Measurements from ENCODE around the gene NANOS1. TPM values are rescaled to one million over a fixed set of nuclear protein-coding genes. Genes with fewer than 3 reads are reported as not detected.

NANOS1 gene, protein sequence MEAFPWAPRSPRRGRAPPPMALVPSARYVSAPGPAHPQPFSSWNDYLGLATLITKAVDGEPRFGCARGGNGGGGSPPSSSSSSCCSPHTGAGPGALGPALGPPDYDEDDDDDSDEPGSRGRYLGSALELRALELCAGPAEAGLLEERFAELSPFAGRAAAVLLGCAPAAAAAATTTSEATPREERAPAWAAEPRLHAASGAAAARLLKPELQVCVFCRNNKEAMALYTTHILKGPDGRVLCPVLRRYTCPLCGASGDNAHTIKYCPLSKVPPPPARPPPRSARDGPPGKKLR
- 9.1 and 9.6 TPM in 2 replicates for total RNA-seq
- long read RNA-seq, result 0 reads

DNA sequence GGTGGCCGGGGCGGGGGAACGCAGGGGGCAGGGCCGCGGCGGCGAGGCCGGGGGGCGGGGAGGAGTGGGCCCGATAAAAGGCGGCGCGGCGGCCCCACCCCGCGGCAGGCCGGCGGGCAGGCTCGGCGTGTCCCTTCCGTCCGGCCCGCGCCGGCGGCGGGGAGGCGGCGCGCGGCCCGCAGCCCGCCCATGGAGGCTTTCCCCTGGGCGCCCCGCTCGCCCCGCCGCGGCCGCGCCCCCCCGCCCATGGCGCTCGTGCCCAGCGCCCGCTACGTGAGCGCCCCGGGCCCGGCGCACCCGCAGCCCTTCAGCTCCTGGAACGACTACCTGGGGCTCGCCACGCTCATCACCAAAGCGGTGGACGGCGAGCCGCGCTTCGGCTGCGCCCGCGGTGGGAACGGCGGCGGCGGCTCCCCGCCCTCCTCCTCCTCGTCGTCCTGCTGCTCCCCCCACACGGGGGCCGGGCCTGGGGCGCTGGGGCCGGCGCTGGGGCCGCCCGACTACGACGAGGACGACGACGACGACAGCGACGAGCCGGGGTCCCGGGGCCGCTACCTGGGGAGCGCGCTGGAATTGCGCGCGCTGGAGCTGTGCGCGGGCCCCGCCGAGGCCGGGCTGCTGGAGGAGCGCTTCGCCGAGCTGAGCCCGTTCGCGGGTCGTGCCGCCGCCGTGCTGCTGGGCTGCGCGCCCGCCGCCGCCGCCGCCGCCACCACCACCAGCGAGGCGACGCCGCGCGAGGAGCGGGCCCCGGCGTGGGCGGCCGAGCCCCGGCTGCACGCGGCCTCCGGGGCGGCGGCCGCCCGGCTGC lies at the start of gene NANOS1:
TSS of gene NANOS1 (plus strand) at position 102 of the 808 bp plus-strand sequence. CDS start at position 190, 88 bp downstream.
- no peaks in the 10 kb centered on the region for H3K9me3 Mint-ChIP-seq (ENCODE audit: unreplicated experiment)

GRCh38 chr10:118980135-118980865 lies 49.2 kb upstream of the NANOS1 start:
- H3K27ac Mint-ChIP-seq (ENCODE audit: unreplicated experiment), result no peak overlapping the region
- H3K27me3 Mint-ChIP-seq (ENCODE audit: unreplicated experiment), result peaks cover 4% of the 10 kb centered on the region
- no peaks in the 10 kb centered on the region for H3K4me1 Mint-ChIP-seq (ENCODE audit: unreplicated experiment)
- H3K36me3 Mint-ChIP-seq (ENCODE audit: unreplicated experiment), result no peaks in the 10 kb centered on the region
- peaks cover 9% of the 10 kb centered on the region for H3K9me3 Mint-ChIP-seq (ENCODE audit: unreplicated experiment)
- TF ChIP-seq, protein P1, sequence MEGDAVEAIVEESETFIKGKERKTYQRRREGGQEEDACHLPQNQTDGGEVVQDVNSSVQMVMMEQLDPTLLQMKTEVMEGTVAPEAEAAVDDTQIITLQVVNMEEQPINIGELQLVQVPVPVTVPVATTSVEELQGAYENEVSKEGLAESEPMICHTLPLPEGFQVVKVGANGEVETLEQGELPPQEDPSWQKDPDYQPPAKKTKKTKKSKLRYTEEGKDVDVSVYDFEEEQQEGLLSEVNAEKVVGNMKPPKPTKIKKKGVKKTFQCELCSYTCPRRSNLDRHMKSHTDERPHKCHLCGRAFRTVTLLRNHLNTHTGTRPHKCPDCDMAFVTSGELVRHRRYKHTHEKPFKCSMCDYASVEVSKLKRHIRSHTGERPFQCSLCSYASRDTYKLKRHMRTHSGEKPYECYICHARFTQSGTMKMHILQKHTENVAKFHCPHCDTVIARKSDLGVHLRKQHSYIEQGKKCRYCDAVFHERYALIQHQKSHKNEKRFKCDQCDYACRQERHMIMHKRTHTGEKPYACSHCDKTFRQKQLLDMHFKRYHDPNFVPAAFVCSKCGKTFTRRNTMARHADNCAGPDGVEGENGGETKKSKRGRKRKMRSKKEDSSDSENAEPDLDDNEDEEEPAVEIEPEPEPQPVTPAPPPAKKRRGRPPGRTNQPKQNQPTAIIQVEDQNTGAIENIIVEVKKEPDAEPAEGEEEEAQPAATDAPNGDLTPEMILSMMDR (IDR thresholded peaks at IDR 0.05), result no peak
- no peak overlapping the region for H3K4me3 Mint-ChIP-seq (ENCODE audit: unreplicated experiment)
- DNase-seq (ENCODE audit: extremely low spot score, unreplicated experiment), result no peak

More for the DNA sequence above, at the start of gene NANOS1:
- H3K27ac Mint-ChIP-seq (ENCODE audit: unreplicated experiment), result no peak within 1 kb of the TSS
- DNase-seq (ENCODE audit: extremely low spot score, unreplicated experiment), result peak; percentile 85
- no peaks in the 10 kb centered on the region for H3K27me3 Mint-ChIP-seq (ENCODE audit: unreplicated experiment)
- peak within 1 kb of the TSS; percentile 71 for H3K4me3 Mint-ChIP-seq (ENCODE audit: unreplicated experiment)
- H3K36me3 Mint-ChIP-seq (ENCODE audit: unreplicated experiment), result peaks cover 17% of the 10 kb centered on the region
- peaks cover 52% of the 10 kb centered on the region for H3K4me1 Mint-ChIP-seq (ENCODE audit: unreplicated experiment)
- TF ChIP-seq, protein P1 (IDR thresholded peaks at IDR 0.05), result no peak

GRCh38 chr10:118980870-118981269 lies 48.6 kb upstream of the NANOS1 start:
- TF ChIP-seq, protein P1 (IDR thresholded peaks at IDR 0.05), result no peak
- H3K27ac Mint-ChIP-seq (ENCODE audit: unreplicated experiment), result no peak overlapping the region
- H3K27me3 Mint-ChIP-seq (ENCODE audit: unreplicated experiment), result peaks cover 7% of the 10 kb centered on the region
- no peaks in the 10 kb centered on the region for H3K4me1 Mint-ChIP-seq (ENCODE audit: unreplicated experiment)
- H3K9me3 Mint-ChIP-seq (ENCODE audit: unreplicated experiment), result peaks cover 13% of the 10 kb centered on the region
- no peaks in the 10 kb centered on the region for H3K36me3 Mint-ChIP-seq (ENCODE audit: unreplicated experiment)
- H3K4me3 Mint-ChIP-seq (ENCODE audit: unreplicated experiment), result no peak overlapping the region
- DNase-seq (ENCODE audit: extremely low spot score, unreplicated experiment), result no peak

DNA sequence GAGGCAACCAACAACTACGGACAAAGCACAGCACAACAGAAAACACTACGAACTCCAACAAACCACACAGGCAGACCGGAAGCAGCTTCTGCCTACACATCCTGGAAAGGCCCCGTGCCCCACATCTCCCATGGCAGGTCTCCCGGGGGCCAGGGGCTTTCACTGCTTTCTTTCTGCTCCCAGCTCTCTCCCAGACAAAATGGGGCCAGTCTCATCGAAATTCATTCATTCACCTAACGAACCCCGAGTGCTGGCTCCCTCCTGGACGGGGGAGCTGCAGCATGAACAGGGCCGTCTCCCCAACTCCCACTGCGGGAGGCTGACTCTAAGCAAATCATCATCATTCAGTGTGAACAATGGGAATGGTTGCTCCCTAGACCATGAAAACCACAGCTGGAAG lies 47.6 kb upstream of the NANOS1 start:
- H3K4me3 Mint-ChIP-seq (ENCODE audit: unreplicated experiment), result no peak overlapping the region
- no peak for DNase-seq (ENCODE audit: extremely low spot score, unreplicated experiment)
- peaks cover 7% of the 10 kb centered on the region for H3K27me3 Mint-ChIP-seq (ENCODE audit: unreplicated experiment)
- no peaks in the 10 kb centered on the region for H3K4me1 Mint-ChIP-seq (ENCODE audit: unreplicated experiment)
- TF ChIP-seq, protein P1 (IDR thresholded peaks at IDR 0.05), result no peak
- no peaks in the 10 kb centered on the region for H3K36me3 Mint-ChIP-seq (ENCODE audit: unreplicated experiment)
- peaks cover 14% of the 10 kb centered on the region for H3K9me3 Mint-ChIP-seq (ENCODE audit: unreplicated experiment)
- H3K27ac Mint-ChIP-seq (ENCODE audit: unreplicated experiment), result no peak overlapping the region

Measured in osteocyte (in vitro differentiated cells).